GM12801 (cell line): Measurements from ENCODE around the gene BBS12.

Experiments
- TF ChIP-seq, protein P1 (sequence below): IDR thresholded peaks from one replicate; pipeline ENCODE4 v1.5.1; 2011; ENCODE audit warnings: control low read depth; ENCODE audit not compliant: insufficient read length; ENCODE audit errors: extremely low read depth

Gene BBS12

DNA sequence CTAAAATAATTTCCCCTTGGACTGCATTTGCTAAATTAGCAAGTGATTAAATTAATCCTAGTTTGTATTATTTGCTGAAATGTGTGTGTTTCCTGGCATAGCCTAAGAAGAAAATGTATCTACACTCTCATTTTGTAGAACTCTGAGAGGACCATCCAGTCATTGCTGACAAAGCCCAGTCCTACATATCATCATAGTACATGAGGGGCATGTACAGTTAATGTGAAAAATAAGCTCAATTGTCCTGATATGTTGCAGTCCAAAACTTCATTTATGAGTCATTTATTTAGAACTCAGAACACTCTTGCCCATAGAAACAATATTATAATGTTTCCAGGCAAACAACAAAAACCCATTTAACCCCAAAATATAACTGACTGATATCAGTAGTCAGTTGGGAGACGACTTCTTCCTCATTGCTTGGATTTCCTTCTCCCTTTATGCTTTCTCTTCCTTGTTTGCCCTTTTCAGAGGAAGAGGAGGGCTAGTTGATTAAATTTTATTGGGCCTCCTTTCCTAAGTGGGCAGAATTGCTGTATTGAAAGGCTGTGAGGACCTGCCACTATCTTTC is 26.9 kb upstream of the BBS12 start:
- TF ChIP-seq, protein P1, sequence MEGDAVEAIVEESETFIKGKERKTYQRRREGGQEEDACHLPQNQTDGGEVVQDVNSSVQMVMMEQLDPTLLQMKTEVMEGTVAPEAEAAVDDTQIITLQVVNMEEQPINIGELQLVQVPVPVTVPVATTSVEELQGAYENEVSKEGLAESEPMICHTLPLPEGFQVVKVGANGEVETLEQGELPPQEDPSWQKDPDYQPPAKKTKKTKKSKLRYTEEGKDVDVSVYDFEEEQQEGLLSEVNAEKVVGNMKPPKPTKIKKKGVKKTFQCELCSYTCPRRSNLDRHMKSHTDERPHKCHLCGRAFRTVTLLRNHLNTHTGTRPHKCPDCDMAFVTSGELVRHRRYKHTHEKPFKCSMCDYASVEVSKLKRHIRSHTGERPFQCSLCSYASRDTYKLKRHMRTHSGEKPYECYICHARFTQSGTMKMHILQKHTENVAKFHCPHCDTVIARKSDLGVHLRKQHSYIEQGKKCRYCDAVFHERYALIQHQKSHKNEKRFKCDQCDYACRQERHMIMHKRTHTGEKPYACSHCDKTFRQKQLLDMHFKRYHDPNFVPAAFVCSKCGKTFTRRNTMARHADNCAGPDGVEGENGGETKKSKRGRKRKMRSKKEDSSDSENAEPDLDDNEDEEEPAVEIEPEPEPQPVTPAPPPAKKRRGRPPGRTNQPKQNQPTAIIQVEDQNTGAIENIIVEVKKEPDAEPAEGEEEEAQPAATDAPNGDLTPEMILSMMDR: no peak

DNA sequence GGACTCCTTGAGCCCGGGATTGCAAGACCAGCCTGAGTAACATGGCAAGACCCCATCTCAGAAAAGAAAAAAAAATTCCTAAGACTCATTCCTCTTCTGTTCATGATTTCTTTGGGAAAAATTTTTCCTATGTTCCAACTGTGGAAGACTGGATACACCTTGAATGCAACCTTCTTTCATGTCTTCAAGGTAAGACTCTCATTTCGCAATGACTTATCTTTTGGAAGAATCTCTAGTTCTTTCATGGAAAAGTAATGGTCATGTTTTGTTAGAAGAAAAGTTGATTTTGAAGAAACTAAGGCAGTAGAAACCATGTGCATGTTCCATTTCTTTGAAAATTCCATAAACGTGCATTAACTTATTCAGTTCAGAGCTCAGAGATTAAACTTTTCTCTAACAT is 26.0 kb upstream of the BBS12 start:
- TF ChIP-seq, protein P1: no peak

DNA sequence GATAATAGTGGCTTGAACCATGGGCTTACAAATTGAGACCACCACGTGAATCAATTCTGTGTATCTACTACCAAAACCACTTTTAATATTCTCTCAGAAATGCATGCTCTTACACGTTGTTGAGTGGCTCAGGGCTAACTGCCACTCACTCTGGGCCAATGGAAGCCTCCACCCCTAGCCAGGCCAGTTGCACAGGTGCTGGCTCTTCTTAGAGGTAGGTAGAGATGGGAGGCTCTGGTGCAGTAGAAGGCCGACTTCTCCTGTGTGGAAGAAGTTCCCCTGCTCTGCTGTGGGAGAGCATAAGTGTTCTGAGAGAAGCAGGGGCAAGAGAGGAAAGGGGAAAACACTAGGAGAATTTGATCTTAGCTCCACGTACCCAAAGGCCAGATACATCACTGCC is 25.0 kb upstream of the BBS12 start:
- TF ChIP-seq, protein P1: no peak

DNA sequence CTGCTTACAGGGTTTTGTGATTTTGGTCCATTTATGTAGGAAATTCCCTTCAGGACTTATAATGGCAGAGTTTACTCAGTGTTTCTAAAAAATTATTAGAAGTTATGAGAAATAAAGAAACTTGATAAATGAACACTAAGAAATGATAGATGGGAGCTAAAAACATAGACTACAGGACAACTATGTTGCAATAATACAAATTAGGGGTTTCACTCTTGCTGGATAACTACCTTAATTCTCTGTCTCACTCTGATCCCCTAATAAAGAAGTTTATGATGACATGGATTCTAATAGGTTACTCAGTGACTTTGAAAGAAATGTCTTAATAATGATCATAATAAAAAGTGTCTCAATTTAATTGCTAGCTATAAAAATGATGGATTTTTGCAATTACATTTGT is 23.3 kb upstream of the BBS12 start:
- TF ChIP-seq, protein P1: no peak

DNA sequence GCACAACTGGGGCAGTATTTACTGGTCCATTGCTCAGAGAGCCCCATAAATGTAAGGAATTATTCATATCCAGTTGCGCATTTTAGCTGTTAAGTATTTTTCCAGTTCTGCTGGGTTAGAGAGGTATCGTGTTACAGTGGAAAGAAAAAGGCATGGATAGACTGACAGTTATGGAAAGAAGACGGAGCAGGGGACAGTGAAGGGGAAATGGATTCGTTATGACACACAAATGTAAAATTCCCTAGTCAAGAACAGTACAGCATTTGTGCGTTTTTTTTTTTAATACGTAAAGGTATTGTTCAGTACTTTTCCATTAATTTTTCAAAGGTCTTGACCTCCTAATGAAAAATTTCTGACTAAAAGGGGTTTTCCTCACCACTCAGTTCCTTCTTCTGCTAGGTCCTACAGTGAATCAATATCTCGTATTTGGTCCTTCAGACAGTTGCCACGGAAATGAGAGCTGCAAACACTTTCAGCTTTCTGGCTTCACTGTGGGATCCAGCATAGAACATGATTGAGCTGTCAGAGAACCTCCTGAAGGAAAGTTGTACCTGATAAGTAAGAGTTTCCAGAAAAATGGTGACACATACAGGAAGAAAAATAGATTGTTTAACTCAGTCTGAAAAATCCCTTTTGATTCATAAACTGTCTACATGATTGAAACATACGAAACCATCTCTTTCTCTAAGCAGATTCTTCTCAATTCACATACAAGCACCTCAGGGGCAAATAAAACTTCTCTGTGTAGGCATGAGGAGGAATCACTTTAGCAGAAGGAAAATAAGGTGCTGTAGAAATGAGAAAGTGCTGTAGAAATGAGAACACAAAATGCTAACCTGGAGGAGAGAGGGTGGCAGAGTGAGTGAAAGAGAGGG is 21.8 kb upstream of the BBS12 start:
- TF ChIP-seq, protein P1: no peak

DNA sequence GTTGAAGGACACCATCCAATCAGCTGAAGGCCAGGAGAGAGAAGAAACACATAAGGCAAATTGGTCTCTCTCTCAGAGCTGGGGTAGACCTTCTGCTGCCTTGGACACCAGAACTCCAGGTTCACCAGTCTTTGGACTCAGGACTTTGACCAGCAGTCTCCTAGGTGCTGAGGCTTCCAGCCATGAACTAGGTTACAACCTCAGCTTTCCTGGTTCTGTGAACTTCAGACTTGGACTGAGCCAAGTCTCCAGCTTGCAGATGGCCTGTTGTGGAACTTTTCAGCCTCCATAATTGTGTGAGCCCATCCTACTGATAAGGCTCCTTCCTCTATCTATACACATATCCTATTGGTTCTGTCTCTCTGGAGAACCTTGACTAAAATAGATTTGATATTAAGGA is 20.6 kb upstream of the BBS12 start:
- TF ChIP-seq, protein P1: no peak

DNA sequence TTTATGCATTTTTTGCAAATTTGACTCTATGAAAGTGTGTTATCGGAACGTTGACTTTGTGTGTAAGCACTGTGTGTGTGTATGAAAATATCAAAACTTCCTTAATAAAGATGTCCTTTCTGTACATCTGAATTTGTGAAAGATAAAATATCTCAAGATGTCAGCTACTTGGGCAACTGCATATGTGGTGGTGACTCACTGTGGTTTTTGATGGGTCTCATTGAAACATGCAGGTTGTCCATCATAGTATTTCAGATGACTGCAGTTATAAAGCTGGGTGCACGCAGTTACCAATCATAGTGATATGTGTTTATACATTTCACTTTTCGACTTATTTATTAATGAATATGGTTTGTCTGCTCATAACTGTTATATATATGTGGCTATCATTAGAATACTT is 19.7 kb upstream of the BBS12 start:
- TF ChIP-seq, protein P1: no peak
